Body of pancreas (tissue), 4 donors: Measurements from ENCODE around the gene KLHL22. TPM values are rescaled to one million over a fixed set of nuclear protein-coding genes. Genes with fewer than 3 reads are reported as not detected.

Experiments
- ATAC-seq: fragments of 150-250 bp; one replicate; pipeline ENCODE4 v1.9.1; 2016
- DNase-seq, 4 donors: peaks; one replicate each; pipeline ENCODE4 v3.0.0-alpha.2; 2019
- H3K27ac ChIP-seq, 4 donors: fragments of 200-600 bp; sonication (generic); 1 replicate in 3 of 4; 2 replicates in 1 of 4; pipeline versions ENCODE4 v1.5.1 to v1.6.1; 2016 to 2019; ENCODE audit warnings: mild to moderate bottlenecking in 1 of 4, mixed read lengths in 1 of 4, moderate library complexity in 1 of 4
- H3K27me3 ChIP-seq, 2 donors: fragments of 200-600 bp; sonication (generic); one replicate each; pipeline ENCODE4 v1.6.0; 2016; ENCODE audit warnings: mild to moderate bottlenecking in 1 of 2
- H3K36me3 ChIP-seq, 2 donors: fragments of 200-600 bp; sonication (generic); replicated peaks in 1 of 2; 2 replicates each; pipeline ENCODE4 v1.5.1; 2016; ENCODE audit warnings: low read depth in 2 of 2; ENCODE audit not compliant: insufficient read depth in 1 of 2
- H3K4me1 ChIP-seq: fragments of 200-600 bp; sonication (generic); one replicate; pipeline ENCODE4 v1.6.0; 2016
- H3K4me3 ChIP-seq, 2 donors: fragments of 200-600 bp; sonication (generic); 1 replicate in 1 of 2; 2 replicates in 1 of 2; pipeline ENCODE4 v1.5.1; 2016 to 2019
- H3K9me3 ChIP-seq, 3 donors: fragments of 200-600 bp; sonication (generic); 1 replicate in 2 of 3; 2 replicates in 1 of 3; pipeline ENCODE4 v1.5.1; 2016
- CTCF ChIP-seq, 7 experiments: fragments of 450-650 bp in 4 of 7; fragments of 200-600 bp in 3 of 7; sonication (generic) in 3 of 7; IDR thresholded peaks; one replicate each; pipeline ENCODE4 v1.5.1; 2016 to 2019; ENCODE audit warnings: antibody characterized with exemption in 7 of 7
- POLR2A ChIP-seq, 3 donors: fragments of 450-650 bp; IDR thresholded peaks; one replicate each; pipeline ENCODE4 v1.6.1; 2016; ENCODE audit warnings: antibody characterized with exemption in 3 of 3, mild to moderate bottlenecking in 2 of 3
- WGBS, 2 donors: methylation state at CpG; one replicate each; pipeline ENCODE4 v1.1.5; 2017; 5-methylcytosine and 5-hydroxymethylcytosine counted together
- intact Hi-C: fragments of 100-400 bp; cut with DNase I; formaldehyde crosslinking; loops from one replicate; pipeline ENCODE4 v1.15.1; 2023
- total RNA-seq, 2 donors: library from RNA; depleted of rRNA; stranded (reverse); fragments of >200 nt; gene quantifications; one replicate each; pipeline ENCODE4 v1.1.0, GENCODE V29; 2016

KLHL22 gene
- total RNA-seq, 2 donors from 2014 or later = 10.1 to 11.9 TPM

- Histone ChIP-seq H3K4me3 (no peak overlapping the region), H3K36me3 (peaks cover 0 to 6% of the 10 kb centered on the region in 2 donors), H3K27me3 (peaks cover 0 to 15% of the 10 kb centered on the region in 2 donors), H3K27ac (no peak overlapping the region), H3K4me1 (peaks cover 26% of the 10 kb centered on the region), H3K9me3 (no peaks in the 10 kb centered on the region)
- 86 to 89% methylated on average over 4 of the region's 4 CpGs for WGBS, 2 donors
- no peak for DNase-seq
- TF ChIP-seq POLR2A (IDR thresholded peaks at IDR 0.05) (no peak), CTCF (IDR thresholded peaks at IDR 0.05) (no peak)
- ATAC-seq = no peak
- intact Hi-C loops = no loop called here
Measured at GRCh38 chr22:20439556-20439927, 56.1 kb downstream of the KLHL22 start.

- Histone ChIP-seq H3K27ac (no peak overlapping the region), H3K27me3 (peaks cover 0 to 15% of the 10 kb centered on the region in 2 donors), H3K9me3 (no peaks in the 10 kb centered on the region), H3K36me3 (peaks cover 0 to 6% of the 10 kb centered on the region in 2 donors), H3K4me1 (peaks cover 26% of the 10 kb centered on the region), H3K4me3 (no peak overlapping the region)
- 60 to 62% methylated on average over 13 of the region's 13 CpGs for WGBS, 2 donors
- intact Hi-C loops = no loop called here
- TF ChIP-seq POLR2A (IDR thresholded peaks at IDR 0.05) (no peak), CTCF (IDR thresholded peaks at IDR 0.05) (no peak)
- ATAC-seq (no peak), DNase-seq (no peak)
Measured at GRCh38 chr22:20438678-20439492, 56.7 kb downstream of the KLHL22 start.

- Histone ChIP-seq H3K4me1 (peaks cover 26% of the 10 kb centered on the region), H3K27me3 (peaks cover 0 to 15% of the 10 kb centered on the region in 2 donors), H3K9me3 (no peaks in the 10 kb centered on the region), H3K4me3 (no peak overlapping the region), H3K27ac (peak overlapping the region in 1 of 4 donors; percentile 5), H3K36me3 (peaks cover 0 to 6% of the 10 kb centered on the region in 2 donors)
- no peak for DNase-seq
- no peak for TF ChIP-seq CTCF (IDR thresholded peaks at IDR 0.05)
- TF ChIP-seq POLR2A (IDR thresholded peaks at IDR 0.05) = no peak
- 38 to 41% methylated on average over 6 of the region's 6 CpGs for WGBS, 2 donors
- ATAC-seq = no peak
- intact Hi-C loops = no loop called here
Measured at GRCh38 chr22:20438427-20438677, 57.2 kb downstream of the KLHL22 start.

GRCh38 chr22:20437613-20438426 lies 57.8 kb downstream of the KLHL22 start, which contains the start of gene SCARF2:
Gene SCARF2 (minus strand): TSS chr22:20437825. CDS start chr22:20437754, 71 bp downstream.
- WGBS, 2 donors = 4 to 12% methylated on average over 4 to 72 of the region's 95 CpGs

More at GRCh38 chr22:20437613-20438426, 57.8 kb downstream of the KLHL22 start, which contains the start of gene SCARF2:
- Histone ChIP-seq H3K4me1 (peaks cover 26% of the 10 kb centered on the region), H3K4me3 (no peak within 1 kb of the TSS), H3K27me3 (peaks cover 0 to 15% of the 10 kb centered on the region in 2 donors), H3K27ac (peak within 1 kb of the TSS in 2 of 4 donors; percentile 32 to 40), H3K9me3 (no peaks in the 10 kb centered on the region), H3K36me3 (peaks cover 0 to 6% of the 10 kb centered on the region in 2 donors)
- DNase-seq (peak in 2 of 4 donors; percentile 40 to 44), ATAC-seq (peak; percentile 62)
- no peak for TF ChIP-seq CTCF (IDR thresholded peaks at IDR 0.05)
- no peak for TF ChIP-seq POLR2A (IDR thresholded peaks at IDR 0.05)
- intact Hi-C loops = no loop called here
